Smooth muscle cell (in vitro differentiated cells): Measurements from ENCODE around the gene GALNT9. TPM values are rescaled to one million over a fixed set of nuclear protein-coding genes. Genes with fewer than 3 reads are reported as not detected.

ENCODE experiments used
- DNase-seq: peaks from one replicate; lab custom pipeline; 2025; ENCODE audit not compliant: unreplicated experiment; lab: John Stamatoyannopoulos, UW
- H2AFZ ChIP-seq: fragments of 200-600 bp; sonication (generic); 2 replicates; pipeline ENCODE4 v1.6.0; 2016; ENCODE audit warnings: antibody characterized with exemption, low read depth, mild to moderate bottlenecking
- H3F3A ChIP-seq: fragments of 200-600 bp; sonication (generic); 2 replicates; pipeline ENCODE4 v1.6.0; 2017; ENCODE audit warnings: antibody characterized with exemption, low read depth
- H3K27ac ChIP-seq: fragments of 200-600 bp; sonication (generic); 2 replicates; pipeline ENCODE4 v1.5.1; 2016; ENCODE audit warnings: low read depth, mild to moderate bottlenecking
- H3K27me3 ChIP-seq: fragments of 200-600 bp; sonication (generic); 2 replicates; pipeline ENCODE4 v1.6.1; 2016; ENCODE audit warnings: low read depth, mild to moderate bottlenecking
- H3K36me3 ChIP-seq: fragments of 200-600 bp; sonication (generic); 2 replicates; pipeline ENCODE4 v1.5.1; 2016; ENCODE audit warnings: low read depth
- H3K4me1 ChIP-seq: fragments of 200-600 bp; sonication (generic); 2 replicates; pipeline ENCODE4 v1.5.1; 2016; ENCODE audit warnings: low read depth
- H3K4me2 ChIP-seq: fragments of 200-600 bp; sonication (generic); 2 replicates; pipeline ENCODE4 v1.6.0; 2016; ENCODE audit warnings: mild to moderate bottlenecking
- H3K4me3 ChIP-seq: fragments of 200-600 bp; sonication (generic); 2 replicates; pipeline ENCODE4 v1.5.1; 2016; ENCODE audit warnings: mild to moderate bottlenecking
- H3K79me2 ChIP-seq: fragments of 200-600 bp; sonication (generic); 2 replicates; pipeline ENCODE4 v1.6.0; 2016; ENCODE audit warnings: low read depth, mild to moderate bottlenecking
- H3K9ac ChIP-seq: fragments of 200-600 bp; sonication (generic); 2 replicates; pipeline ENCODE4 v1.6.0; 2016; ENCODE audit warnings: low read depth
- H3K9me3 ChIP-seq: fragments of 200-600 bp; sonication (generic); replicated peaks from 2 replicates; pipeline ENCODE4 v1.5.1; 2016; ENCODE audit warnings: low read depth
- H4K20me1 ChIP-seq: fragments of 200-600 bp; sonication (generic); 2 replicates; pipeline ENCODE4 v1.6.0; 2016; ENCODE audit warnings: low read depth
- WGBS: methylation state at CpG from one replicate; pipeline ENCODE4 v1.1.7; 2016; ENCODE audit warnings: low lambda C conversion rate; 5-methylcytosine and 5-hydroxymethylcytosine counted together
- polyA plus RNA-seq: library from polyadenylated mRNA; unstranded; fragments of >200 nt; fragmentation: Nextera tagmentation; extraction: Ambion mirVana; gene quantifications from 2 replicates; pipeline ENCODE4 v1.2.1, GENCODE V29; 2016
- total RNA-seq: library from RNA; depleted of rRNA; stranded (reverse); fragments of >200 nt; gene quantifications from 2 replicates; pipeline ENCODE4 v1.2.3, GENCODE V29; 2014
- TF ChIP-seq, protein P1 (sequence below): fragments of 200-600 bp; sonication (generic); IDR thresholded peaks from 2 replicates; pipeline ENCODE4 v1.5.1; 2017; ENCODE audit warnings: borderline replicate concordance, mild to moderate bottlenecking, antibody characterized with exemption; ENCODE audit not compliant: insufficient read depth, poor library complexity, severe bottlenecking

Gene GALNT9
- total and polyA plus RNA-seq, 2 experiments from 2014 or later: 1.1 TPM; not detected in 1

DNA sequence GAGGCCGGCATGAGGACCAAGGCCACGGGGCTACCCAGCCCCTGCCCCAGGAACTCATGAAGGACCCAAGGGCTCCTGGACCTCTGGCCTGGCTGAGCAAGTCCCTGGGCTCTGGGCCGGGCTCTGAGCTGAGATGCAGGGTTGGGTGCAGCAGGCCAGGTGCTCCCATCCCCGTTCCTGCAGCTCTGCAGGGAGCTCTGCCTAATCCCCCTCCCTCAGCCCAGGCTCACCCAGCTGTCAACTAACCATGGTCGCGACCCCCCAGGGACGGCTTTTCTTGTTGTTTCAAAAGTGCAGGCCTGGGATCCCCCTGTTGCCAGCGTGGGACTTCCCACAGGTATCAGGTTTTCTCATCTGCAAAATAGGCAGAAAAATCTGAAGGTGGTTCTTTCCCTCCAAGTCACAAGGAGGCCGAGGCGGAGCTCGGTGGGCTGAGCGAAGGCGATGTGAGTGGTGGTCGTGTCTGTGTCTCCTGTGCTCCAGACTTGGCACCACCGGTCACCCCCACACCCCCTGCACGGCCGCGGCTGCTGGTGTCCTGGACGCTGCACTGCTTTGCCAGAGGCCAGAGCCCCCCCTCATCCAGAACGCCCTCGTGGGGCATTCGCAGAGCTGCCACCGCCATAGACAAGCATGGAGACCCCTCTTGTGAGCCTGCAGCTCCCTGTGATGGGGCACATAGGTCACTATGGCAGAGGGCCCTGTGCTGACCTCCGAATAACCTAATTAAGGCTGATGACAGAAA lies 22.5 kb upstream of the GALNT9 start:
- Histone ChIP-seq H3K4me2 (no peak overlapping the region), H3K79me2 (no peaks in the 10 kb centered on the region), H2AFZ (no peak overlapping the region), H3F3A (no peaks in the 10 kb centered on the region), H3K9ac (no peak overlapping the region), H3K27ac (no peak overlapping the region), H3K4me3 (no peak overlapping the region), H3K36me3 (no peaks in the 10 kb centered on the region), H4K20me1 (no peaks in the 10 kb centered on the region), H3K4me1 (no peaks in the 10 kb centered on the region), H3K27me3 (no peaks in the 10 kb centered on the region), H3K9me3 (no peaks in the 10 kb centered on the region)
- no peak for DNase-seq
- TF ChIP-seq, protein P1, sequence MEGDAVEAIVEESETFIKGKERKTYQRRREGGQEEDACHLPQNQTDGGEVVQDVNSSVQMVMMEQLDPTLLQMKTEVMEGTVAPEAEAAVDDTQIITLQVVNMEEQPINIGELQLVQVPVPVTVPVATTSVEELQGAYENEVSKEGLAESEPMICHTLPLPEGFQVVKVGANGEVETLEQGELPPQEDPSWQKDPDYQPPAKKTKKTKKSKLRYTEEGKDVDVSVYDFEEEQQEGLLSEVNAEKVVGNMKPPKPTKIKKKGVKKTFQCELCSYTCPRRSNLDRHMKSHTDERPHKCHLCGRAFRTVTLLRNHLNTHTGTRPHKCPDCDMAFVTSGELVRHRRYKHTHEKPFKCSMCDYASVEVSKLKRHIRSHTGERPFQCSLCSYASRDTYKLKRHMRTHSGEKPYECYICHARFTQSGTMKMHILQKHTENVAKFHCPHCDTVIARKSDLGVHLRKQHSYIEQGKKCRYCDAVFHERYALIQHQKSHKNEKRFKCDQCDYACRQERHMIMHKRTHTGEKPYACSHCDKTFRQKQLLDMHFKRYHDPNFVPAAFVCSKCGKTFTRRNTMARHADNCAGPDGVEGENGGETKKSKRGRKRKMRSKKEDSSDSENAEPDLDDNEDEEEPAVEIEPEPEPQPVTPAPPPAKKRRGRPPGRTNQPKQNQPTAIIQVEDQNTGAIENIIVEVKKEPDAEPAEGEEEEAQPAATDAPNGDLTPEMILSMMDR: no peak
- WGBS: 91% methylated on average over 24 of the region's 24 CpGs

DNA sequence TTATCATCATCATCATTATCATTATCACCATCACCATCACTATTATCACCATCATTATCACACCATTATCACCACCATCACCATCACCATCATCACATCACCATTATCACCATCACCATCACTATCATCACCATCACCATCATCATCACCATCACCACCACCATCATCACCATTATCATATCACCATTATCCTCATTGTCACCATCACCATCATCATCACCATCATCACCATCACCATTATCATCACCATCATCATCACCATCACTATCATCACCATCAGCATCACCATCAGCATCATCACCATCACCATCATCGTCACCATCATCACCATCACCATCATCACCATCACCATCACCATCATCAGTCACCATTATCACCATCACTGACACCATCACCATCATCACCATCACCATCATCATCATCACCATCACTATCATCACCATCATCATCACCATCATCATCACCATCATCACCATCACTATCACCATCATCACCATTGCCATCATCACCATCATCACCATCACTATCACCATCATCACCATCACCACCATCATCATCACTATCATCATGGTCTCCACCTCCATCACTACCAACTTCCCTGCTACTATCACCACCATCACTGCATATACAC lies 20.2 kb upstream of the GALNT9 start:
- Histone ChIP-seq H3K9ac (no peak overlapping the region), H3F3A (no peaks in the 10 kb centered on the region), H3K27ac (no peak overlapping the region), H2AFZ (no peak overlapping the region), H3K4me2 (no peak overlapping the region), H3K4me3 (no peak overlapping the region), H4K20me1 (no peaks in the 10 kb centered on the region), H3K4me1 (no peaks in the 10 kb centered on the region), H3K36me3 (no peaks in the 10 kb centered on the region), H3K79me2 (no peaks in the 10 kb centered on the region), H3K9me3 (no peaks in the 10 kb centered on the region), H3K27me3 (no peaks in the 10 kb centered on the region)
- WGBS: 67% methylated on average over 1 of the region's 1 CpG
- TF ChIP-seq, protein P1: no peak
- no peak for DNase-seq

DNA sequence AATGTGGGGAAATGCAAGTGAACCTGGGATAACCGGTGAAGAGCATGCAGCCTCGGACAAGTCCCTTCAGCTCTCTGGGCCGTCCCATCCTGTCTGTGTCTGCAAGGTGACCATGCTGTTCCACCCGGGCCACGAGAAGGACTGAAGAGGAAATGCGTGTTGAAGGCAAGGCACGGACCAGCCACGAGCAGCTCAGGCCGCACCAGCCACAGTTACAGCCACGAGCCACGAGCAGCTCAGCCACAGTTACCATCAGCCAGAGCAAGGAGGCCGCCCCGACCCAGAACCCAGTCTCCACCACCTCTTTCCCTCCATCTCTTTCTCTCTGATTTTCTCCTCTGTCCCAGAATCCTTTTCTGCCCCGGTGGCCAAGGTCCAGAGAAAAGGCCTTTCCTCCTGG lies 18.8 kb upstream of the GALNT9 start:
- Histone ChIP-seq H3K4me1 (no peaks in the 10 kb centered on the region), H4K20me1 (no peaks in the 10 kb centered on the region), H2AFZ (no peak overlapping the region), H3K9me3 (no peaks in the 10 kb centered on the region), H3K36me3 (no peaks in the 10 kb centered on the region), H3K27me3 (peaks cover 6% of the 10 kb centered on the region), H3K27ac (no peak overlapping the region), H3K9ac (no peak overlapping the region), H3K4me3 (no peak overlapping the region), H3F3A (no peaks in the 10 kb centered on the region), H3K79me2 (no peaks in the 10 kb centered on the region), H3K4me2 (no peak overlapping the region)
- TF ChIP-seq, protein P1: no peak
- no peak for DNase-seq
- WGBS: 91% methylated on average over 14 of the region's 14 CpGs
